Embryonic facial prominence (tissue), 1 donor: ENCODE data around the gene CENPN.

Experiments used
- DNase-seq: peaks from one replicate; pipeline ENCODE4 v3.0.0-alpha.2; 2016; ENCODE audit errors: extremely low spot score

CENPN gene

DNA sequence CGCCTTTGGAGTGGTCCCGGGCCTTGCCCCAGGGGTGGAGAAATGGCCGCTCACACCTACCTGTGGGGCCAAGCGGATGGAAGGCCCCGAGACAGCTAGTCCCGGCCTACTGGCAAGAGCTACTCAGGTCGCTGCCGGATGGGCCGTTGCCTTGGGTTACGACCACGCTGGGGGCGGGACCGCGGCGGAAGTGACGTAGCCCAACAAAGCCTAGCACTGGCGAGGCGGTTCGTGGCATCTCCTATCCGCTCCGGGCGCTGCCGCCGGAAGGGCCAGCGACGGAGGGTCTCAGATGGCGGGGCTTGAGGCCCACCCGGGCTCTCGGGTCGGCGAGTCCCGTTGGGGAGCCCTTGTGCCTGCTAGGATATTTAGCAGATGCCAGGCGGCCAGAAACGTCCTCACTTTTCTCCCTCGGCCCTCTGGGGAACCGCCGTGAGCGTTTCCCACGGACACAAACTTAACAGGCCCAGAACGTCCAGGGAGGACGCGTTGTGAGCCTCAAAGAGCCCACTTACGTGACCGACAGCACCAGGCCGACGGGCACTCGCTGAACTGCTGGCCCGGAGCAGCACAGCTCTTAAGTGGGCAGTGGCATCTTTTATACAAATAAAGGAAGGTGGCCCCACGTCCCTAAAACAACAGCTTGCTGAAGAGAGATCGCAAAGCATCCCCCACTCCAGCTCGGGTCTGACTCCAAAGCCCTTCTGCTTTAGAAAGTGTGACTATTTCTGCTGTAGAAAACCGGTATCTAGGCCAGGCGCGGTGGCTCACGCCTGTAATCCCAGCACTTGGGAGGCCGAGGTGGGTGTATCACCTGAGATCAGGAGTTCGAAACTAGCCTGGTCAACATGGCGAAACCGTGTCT, 70.3 kb downstream of the CENPN start, which contains the start of gene C16orf46:
TSS of gene C16orf46 (minus strand) at position 163 of the 865 bp plus-strand sequence. CDS start 13,283 bp downstream, outside the sequence.
- DNase-seq: peak; percentile 86

DNA sequence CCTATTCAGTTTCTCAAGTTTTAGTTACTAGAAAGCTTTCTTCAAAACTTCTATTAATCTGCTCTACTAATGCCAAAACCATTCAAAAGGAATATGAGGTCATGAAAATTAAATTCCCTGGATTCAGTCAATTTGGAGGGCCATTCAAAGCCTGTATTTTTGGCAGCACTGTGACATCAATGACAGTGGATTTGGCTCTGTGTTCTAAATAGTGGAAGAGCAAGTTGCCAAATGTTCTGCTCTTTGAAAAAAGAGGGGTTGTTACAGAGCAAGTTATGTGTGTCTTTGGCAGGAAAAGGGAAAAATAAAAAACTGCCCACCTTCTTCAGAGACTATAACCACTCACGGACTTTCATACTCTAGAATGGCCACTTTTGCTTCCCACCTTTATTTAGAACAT, 73.2 kb downstream of the CENPN start:
- DNase-seq: no peak

- no peak for DNase-seq
Measured at GRCh38 chr16:81081014-81081413, 74.0 kb downstream of the CENPN start.
